Sciatic nerve (tissue), 2 donors: ENCODE data around the gene LYSET. TPM values are rescaled to one million over a fixed set of nuclear protein-coding genes. Genes with fewer than 3 reads are reported as not detected.
"Not testable (repeated sequence)": the region's sequence is repeated elsewhere in the genome, so short reads cannot be mapped to it uniquely, and the experiment has no call there.

ENCODE experiments used
- ATAC-seq: fragments of 200-7000 bp; cut with Tn5 transposase; one replicate; pipeline ENCODE4 v1.9.1; 2020; ENCODE audit warnings: mild to moderate bottlenecking, moderate library complexity
- DNase-seq: peaks from one replicate; pipeline ENCODE4 v3.0.0-alpha.2; 2020; ENCODE audit warnings: low spot score
- intact Hi-C: fragments of 100-400 bp; cut with DNase I; formaldehyde crosslinking; loops from one replicate; pipeline ENCODE4 v1.14.2; 2022
- total RNA-seq: library from RNA; stranded (reverse); fragmentation: NEBNext Ultra II Directional; extraction: Animal tissue kit (Norgen Biotek cat#: 25700); gene quantifications from one replicate; pipeline ENCODE4 v1.2.1, GENCODE V29; 2021
- donor health status: DM: no; HTN: no; CAD: no.
- donor health status: DM: no; HTN: no; CAD: no.

The LYSET gene
- total RNA-seq, 1 donor from 2014 or later: 15.8 TPM

- intact Hi-C loops: no loop called here
- ATAC-seq (peak; percentile 80), DNase-seq (no peak)
Measured at GRCh38 chr14:93207468-93208308, 22.6 kb downstream of the LYSET start.

DNA sequence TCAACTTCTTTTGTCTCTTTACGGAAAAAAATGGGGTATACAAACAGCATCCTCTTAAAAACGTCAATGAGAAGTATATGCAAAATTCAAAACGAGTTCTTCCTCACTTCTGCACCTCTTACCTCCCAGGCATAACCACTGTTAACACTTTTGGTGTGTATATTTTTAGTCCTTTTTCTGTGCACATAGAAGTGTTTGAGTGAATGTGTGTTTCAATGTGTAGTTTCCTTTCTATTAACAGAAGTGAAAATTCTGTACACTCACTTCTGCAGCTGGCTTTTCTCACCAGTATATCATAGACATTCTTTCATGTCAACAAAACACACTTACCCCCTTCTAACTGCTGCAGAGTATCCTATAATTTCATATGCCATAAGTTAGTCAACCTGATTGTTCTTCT, 27.3 kb downstream of the LYSET start:
- ATAC-seq (no peak), DNase-seq (no peak)
- intact Hi-C loops: no loop called here

DNA sequence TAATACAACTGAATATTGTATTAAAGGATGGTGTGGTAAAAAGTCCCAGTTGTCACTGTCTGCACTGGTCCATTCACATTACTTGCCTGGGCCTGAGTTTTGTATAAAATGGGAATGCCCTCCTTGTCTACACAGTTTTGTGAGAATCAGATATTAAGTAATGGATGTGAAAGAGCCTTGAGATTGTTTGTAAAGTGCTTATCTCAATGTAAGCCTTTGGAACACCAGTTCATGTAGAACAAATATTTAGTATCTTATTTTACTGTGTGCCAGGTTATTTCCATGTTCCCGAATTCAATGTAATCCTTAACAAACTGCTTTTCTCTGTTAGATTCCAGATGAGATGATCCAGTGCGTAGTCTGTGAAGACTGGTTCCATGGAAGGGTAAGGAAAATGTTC, 29.5 kb downstream of the LYSET start:
- no peak for ATAC-seq
- DNase-seq: no peak
- intact Hi-C loops: no loop called here

DNA sequence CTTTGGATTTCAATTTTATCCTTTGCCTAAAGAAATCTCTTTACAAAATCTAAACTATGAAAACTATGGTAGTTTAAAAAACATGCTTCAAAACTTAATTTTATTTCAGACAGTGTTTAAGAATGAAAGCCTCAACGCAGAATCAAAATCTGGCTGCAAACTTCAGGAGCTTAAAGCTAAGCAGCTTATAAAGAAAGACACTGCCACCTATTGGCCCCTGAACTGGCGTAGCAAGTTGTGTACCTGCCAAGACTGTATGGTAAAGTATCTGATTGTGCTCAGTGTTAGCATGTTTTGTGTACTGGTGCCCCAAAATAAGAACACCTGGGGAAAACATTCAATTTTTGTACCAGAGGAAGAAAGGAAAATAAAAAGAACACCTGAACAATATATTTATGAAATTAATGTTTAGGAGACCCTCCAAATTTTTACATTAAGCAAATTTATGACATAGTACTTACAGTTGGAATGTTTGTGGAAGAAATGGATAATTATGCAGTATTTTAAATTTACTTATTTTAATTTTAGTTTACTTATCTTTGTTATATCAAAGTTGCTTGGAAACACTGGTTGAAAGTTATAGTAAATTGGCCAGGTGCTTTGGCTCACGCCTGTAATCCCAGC, 34.1 kb downstream of the LYSET start:
- intact Hi-C loops: no loop called here
- ATAC-seq (no peak), DNase-seq (no peak)

DNA sequence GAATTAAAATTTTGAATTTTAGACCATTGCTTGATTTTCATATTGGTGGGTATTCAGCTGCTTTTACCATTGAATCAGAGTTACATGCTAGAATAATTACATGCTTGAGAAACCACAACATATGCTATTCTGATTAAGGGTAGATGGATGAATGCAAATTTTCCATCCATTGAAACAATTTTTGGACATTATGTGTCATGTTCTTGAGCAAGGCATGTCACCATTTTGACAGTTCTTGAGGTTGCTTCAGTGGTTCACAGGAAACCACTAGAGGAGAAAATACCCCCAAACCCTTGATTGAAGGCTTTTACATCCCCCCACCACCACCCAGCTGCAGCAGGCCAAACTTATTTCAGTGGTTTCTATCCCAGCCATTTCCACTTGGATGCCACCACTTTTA, 35.4 kb downstream of the LYSET start:
- DNase-seq (no peak), ATAC-seq (no peak)
- intact Hi-C loops: loop anchor here (10.0 kb wide), 1 partner anchor 144 kb away; no protein-coding TSS in a partner anchor

DNA sequence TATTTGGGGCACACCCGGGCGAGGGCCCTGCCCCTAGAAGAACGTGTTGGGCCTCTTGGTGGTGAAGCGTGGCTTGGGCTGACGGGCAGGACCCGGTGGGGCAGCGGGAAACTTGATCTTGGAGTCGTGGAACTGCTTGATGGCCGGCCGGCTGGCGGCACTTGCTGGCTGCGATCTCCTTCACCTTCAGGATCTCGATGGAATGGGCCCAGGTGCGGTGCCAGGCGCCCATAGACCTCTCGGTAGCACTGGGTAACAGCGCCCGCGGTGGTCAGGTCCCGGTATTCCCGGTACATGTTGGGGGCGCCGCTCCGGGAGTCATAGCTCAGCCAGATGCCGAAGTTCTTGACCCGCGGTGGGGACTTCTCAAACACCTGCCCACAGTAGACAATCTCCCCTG, 38.4 kb downstream of the LYSET start:
- intact Hi-C loops: loop anchor here (10.0 kb wide), 1 partner anchor 141 kb away; no protein-coding TSS in a partner anchor
- DNase-seq (no peak), ATAC-seq (no peak)

DNA sequence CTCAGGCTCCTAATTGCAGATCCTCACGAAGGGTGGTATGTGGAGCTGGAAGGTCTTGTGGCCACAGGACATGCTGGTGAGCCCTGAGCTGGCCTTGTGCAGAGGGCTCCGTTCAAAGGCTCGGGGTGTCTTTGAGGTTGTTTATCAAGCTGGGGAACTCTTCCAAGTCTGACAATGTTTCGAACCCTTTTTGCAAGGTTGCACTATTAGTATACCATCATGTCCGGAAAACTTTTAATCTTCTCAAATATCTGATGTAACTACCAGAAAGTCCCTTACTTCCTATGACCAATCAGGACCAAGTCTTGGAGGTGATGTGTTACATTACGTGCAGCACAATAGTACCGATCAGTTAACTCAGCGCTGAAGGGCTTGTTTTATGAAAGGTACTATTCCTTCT, 43.4 kb downstream of the LYSET start:
- intact Hi-C loops: loop anchor here (10.0 kb wide), 1 partner anchor 136 kb away; no protein-coding TSS in a partner anchor

GRCh38 chr14:93230539-93230938, 45.4 kb downstream of the LYSET start:
- no peak for DNase-seq
- no peak for ATAC-seq
- intact Hi-C loops: no loop called here

More for the DNA sequence above, 43.4 kb downstream of the LYSET start:
- no peak for DNase-seq
- no peak for ATAC-seq

DNA sequence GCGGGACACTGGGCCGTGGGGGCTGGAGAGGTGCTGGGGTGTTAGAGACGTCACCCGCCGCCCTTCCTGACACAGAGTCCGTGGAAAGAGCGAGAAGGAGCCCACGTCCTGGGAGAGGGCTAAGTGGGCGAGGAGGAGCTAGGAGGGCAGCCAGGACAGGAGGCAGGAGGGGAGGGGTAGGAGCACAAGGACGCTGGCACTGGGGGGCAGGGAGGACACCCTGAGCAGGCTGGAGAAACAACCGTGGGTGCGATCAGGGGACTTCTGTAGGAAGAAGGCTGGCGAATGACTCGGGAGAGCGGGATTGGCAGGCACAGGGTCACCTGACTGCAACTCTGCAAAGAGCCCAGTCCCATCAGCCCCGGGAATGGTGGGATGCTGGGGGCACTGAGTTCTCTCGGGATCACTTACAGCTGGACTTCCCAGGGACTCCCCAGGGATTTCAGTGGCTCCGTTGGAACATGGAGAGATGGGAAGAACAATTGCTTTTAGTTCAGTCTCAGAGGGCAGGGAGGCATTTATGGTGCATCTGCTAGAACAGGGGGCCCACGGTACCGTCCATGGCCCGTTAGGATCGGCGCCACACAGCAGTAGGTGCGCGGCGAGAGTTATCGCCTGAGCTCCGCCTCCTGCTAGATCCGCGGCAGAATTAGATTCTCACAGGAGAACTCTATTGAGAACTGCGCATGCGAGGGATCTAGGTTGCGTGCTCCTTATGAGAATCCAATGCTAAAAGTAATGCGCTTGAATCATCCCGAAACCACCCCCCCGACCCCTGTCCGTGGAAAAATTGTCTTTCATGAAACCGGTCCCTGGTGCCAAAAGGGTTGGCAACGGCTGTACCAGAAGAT, 46.2 kb downstream of the LYSET start:
- DNase-seq: no peak
- intact Hi-C loops: no loop called here
- peak; percentile 74 for ATAC-seq

DNA sequence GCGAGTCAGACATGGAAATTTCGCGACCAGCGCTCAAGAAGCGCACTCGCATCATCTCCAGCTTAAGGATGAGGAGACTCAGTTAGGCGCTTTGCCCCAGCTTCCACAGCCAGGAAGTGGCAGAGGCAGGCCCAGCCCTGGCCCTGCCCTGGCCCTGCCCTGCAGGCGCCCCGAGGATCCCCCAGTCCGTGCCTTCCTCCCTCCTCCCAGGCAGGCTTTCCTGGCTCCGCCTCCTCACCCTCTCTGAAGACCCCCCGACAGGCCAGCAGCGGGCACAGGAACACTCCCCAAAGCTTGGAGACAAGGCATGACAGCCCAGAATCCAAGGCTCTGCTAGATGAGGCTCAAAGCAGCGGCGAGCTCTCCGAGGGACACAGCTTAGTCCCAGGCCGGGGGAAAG, 47.0 kb downstream of the LYSET start:
- intact Hi-C loops: no loop called here
- ATAC-seq: no peak

DNA sequence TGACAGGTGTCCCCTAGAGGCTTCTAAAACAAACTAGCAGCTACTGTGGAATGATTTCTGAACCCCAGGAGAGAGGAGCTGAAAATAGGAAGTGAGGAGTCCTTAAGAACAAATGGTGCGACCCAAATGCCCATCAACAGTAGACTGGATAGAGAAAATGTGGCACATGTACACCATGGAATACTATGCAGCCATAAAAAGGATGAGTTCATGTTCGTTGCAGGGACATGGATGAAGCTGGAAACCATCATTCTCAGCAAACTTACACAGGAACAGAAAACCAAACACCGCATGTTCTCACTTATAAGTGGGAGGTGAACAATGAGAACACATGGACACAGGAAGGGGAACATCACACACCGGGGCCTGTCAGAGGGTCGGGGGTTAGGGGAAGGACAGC, 48.0 kb downstream of the LYSET start:
- DNase-seq, ATAC-seq, intact Hi-C loops: not testable (repeated sequence)

More for the DNA sequence above, 47.0 kb downstream of the LYSET start:
- DNase-seq: no peak

DNA sequence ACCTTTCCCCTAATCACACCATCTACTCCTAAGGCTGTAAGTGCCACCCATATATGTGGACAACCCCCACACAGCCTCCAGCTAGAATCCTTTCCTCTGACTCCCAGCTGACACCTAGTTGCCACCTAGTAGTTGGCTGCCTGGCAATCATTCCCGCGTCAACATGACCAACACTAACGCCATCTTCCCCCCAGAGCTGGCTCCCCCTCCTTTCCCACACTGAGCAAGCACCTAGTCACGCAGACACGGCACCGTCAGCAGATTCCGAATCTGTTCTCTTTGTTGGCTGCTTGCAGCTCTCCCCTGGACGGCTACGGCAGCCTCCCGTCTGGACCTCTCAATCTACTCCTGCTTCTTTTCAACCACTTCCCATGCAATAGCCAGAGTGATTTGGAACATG, 49.7 kb downstream of the LYSET start:
- DNase-seq: no peak
- no peak for ATAC-seq
- intact Hi-C loops: no loop called here

Other genes with a start within 250 kb of the LYSET start
- 118 TPM for gene ITPK1, start 69.4 kb upstream of the LYSET start, total RNA-seq
- gene MOAP1, start 420 bp upstream of the LYSET start, total RNA-seq: 22.9 TPM
- gene GON7, start 21.7 kb downstream of the LYSET start, total RNA-seq: 7.4 TPM
- gene UBR7, start 21.9 kb downstream of the LYSET start, total RNA-seq: 18.7 TPM
- 40.7 TPM for gene BTBD7, start 147.7 kb downstream of the LYSET start, total RNA-seq
- gene COX8C, start 161.9 kb downstream of the LYSET start, total RNA-seq: not detected
- 0.62 TPM for gene UNC79, start 245.6 kb downstream of the LYSET start, total RNA-seq